Measurements from ENCODE around the gene TAMALIN.

The TAMALIN gene

DNA sequence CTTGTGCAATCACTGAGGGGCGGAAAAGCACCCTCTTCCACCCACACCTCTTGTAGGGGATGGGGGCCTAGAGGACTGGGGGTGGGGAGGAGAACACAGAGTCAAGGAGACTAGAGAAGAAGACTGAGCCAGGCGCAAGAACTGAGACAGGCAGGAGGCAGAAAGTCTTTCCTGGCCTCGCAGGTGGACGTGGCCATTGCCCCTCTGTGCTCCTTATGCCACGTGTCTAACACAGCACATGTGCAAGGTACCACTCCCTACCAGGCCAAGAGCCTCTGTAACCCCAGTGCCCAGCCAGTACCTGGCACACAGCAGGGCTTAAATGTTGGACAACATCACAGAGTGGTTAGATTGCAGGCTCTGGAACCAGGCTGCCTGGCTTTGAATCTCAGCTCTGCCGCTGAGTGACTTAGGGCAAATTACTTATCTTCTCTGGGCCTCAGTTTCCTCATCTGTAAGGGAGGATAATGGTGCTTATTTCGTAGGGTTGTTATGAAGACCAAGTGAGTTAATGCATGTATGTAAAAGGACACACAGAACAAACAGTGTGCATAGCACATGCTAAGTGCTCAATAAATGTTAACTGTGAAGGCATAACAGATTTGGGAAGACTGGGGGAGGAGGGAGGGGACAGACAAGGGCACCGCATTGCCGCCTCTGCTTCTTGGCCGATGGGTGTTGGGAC lies 1.4 kb upstream of the TAMALIN start:
- DNase-seq (ENCODE audit: low spot score), result no peak
- in situ Hi-C loops (cut with MboI; ENCODE audit: low pct_unique_long_range_greater_than_20kb, low sequenced_read_pairs, unreplicated experiment), result no loop called here
- TF ChIP-seq, protein P1, sequence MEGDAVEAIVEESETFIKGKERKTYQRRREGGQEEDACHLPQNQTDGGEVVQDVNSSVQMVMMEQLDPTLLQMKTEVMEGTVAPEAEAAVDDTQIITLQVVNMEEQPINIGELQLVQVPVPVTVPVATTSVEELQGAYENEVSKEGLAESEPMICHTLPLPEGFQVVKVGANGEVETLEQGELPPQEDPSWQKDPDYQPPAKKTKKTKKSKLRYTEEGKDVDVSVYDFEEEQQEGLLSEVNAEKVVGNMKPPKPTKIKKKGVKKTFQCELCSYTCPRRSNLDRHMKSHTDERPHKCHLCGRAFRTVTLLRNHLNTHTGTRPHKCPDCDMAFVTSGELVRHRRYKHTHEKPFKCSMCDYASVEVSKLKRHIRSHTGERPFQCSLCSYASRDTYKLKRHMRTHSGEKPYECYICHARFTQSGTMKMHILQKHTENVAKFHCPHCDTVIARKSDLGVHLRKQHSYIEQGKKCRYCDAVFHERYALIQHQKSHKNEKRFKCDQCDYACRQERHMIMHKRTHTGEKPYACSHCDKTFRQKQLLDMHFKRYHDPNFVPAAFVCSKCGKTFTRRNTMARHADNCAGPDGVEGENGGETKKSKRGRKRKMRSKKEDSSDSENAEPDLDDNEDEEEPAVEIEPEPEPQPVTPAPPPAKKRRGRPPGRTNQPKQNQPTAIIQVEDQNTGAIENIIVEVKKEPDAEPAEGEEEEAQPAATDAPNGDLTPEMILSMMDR (IDR thresholded peaks at IDR 0.05; ENCODE audit: extremely low read depth, insufficient read depth, missing control alignments), result no peak

DNA sequence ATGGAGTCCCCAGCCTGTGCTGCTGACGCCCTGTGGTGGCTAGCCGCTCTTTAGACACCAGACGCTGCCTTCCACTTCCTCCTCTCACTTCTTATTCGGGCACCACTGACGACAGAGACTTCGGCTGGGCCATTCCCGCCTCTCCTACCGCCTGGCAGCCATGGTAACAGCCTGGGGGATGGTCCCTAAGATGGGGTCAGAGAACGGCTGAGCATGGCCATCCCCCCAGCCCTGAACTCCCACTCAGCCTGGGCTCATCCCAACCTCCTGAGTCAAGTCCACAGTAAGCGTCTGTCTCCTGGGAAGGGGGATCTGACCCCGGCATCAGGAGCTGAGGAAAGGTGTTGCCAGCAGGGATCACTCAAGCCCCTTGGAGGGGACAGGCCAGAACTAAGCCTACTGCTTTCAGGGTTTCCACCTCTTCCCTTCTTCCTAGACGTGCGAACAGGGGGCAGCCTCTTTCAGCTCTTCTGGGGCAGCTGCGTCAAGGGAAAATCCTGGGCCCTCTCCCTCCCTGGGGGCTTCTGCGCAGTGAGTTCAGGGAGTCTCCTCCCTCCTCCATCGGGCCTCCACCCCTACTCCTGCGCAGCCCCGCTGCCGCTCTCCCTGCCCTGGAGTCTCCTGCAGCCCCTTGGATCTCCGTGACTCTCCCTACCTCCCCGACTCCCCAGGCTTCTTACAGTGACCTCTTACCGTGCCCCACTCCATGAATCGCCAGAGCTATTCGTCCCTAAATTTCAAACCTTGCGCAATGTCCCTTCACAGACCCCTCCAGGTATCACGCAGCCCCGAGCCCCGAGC lies 643 bp upstream of the TAMALIN start:
- TF ChIP-seq, protein P1 (IDR thresholded peaks at IDR 0.05; ENCODE audit: extremely low read depth, insufficient read depth, missing control alignments), result no peak
- in situ Hi-C loops (cut with MboI; ENCODE audit: low pct_unique_long_range_greater_than_20kb, low sequenced_read_pairs, unreplicated experiment), result no loop called here
- DNase-seq (ENCODE audit: low spot score), result peak; percentile 86

GRCh38 chr12:52007158-52007921 lies 594 bp downstream of the TAMALIN start:
- TF ChIP-seq, protein P1 (IDR thresholded peaks at IDR 0.05; ENCODE audit: extremely low read depth, insufficient read depth, missing control alignments), result no peak
- in situ Hi-C loops (cut with MboI; ENCODE audit: low pct_unique_long_range_greater_than_20kb, low sequenced_read_pairs, unreplicated experiment), result no loop called here
- peak; percentile 77 for DNase-seq (ENCODE audit: low spot score)

DNA sequence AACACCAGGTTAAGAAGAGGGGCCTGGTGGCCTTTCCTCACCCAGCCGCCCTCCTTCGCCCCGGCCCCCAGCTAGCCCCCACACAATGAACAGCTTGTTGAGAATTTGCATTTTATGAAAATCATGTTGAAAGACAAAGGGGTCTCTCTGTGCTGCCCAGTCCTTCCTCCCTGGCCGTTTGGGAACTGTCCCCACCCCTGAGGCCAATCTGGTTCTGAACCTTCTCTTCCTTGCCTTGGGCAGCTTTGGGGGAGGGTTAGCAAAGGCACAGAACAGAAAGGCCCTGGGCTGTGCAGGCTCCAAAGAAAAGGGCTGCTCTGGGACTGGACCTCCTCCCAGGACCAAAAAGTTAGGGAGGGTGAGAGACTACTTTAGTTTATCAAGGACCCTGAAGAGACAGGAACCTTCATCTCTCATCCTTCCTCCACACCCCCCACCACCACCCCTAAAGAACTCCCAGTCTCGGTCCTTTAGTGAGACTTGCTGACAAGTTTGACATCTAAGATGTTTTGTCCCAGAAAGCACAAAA lies 1.3 kb downstream of the TAMALIN start:
- in situ Hi-C loops (cut with MboI; ENCODE audit: low pct_unique_long_range_greater_than_20kb, low sequenced_read_pairs, unreplicated experiment), result no loop called here
- TF ChIP-seq, protein P1 (IDR thresholded peaks at IDR 0.05; ENCODE audit: extremely low read depth, insufficient read depth, missing control alignments), result no peak
- no peak for DNase-seq (ENCODE audit: low spot score)

DNA sequence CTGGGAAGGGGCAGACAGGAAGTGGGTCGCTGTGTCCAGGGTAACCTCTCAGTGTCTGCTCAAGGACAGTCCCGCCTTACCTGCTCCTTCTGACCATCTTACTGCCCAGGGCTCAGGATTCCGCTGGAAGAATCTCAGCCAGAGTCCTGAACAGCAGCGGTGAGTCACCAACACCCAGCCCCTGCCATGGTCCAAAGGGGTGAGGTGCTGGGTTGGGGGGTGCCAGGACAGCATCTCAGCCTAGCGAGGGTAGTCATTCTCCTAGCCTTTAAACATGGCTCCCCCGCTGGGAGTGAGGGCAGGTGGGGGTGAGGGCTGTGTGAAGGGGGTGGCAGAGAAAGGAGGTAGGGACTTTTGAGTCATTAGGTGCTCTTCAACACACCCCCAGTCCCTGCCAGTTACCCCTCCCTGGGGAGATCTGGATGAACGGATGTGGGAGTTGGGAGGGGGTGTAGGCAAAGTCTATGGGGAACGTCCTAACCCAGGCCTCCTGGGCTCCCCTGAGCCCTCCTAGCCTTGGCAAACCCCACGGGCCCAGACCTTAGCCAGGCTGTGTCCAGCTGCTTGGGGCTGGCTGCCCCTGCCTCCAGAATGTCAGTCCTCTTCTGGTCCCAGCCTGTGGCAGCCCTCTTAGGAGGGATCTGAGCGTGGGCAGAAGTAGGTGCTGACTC lies 2.5 kb downstream of the TAMALIN start:
- in situ Hi-C loops (cut with MboI; ENCODE audit: low pct_unique_long_range_greater_than_20kb, low sequenced_read_pairs, unreplicated experiment), result no loop called here
- DNase-seq (ENCODE audit: low spot score), result no peak
- TF ChIP-seq, protein P1 (IDR thresholded peaks at IDR 0.05; ENCODE audit: extremely low read depth, insufficient read depth, missing control alignments), result no peak

GRCh38 chr12:52010152-52010622 lies 3.4 kb downstream of the TAMALIN start:
- TF ChIP-seq, protein P1 (IDR thresholded peaks at IDR 0.05; ENCODE audit: extremely low read depth, insufficient read depth, missing control alignments), result no peak
- in situ Hi-C loops (cut with MboI; ENCODE audit: low pct_unique_long_range_greater_than_20kb, low sequenced_read_pairs, unreplicated experiment), result no loop called here
- DNase-seq (ENCODE audit: low spot score), result no peak
